ENCODE data around the gene INMT. TPM values are rescaled to one million over a fixed set of nuclear protein-coding genes. Genes with fewer than 3 reads are reported as not detected.
A peak's percentile ranks its signal among the peaks of the same experiment; 100 is the strongest.

Gene INMT
- total RNA-seq, 4 donors from 2014 or later: 113 to 192 (median 174) TPM

- DNase-seq (ENCODE audit: extremely low spot score): no peak
- Histone ChIP-seq H3K4me3 (no peak overlapping the region), H3K27ac (replicated peaks in 1 of 4) (no peak overlapping the region), H3K9me3 (no peaks in the 10 kb centered on the region), H3K4me1 (peaks cover 5 to 12% (median 8%) of the 10 kb centered on the region in 4 donors), H3K27me3 (no peaks in the 10 kb centered on the region), H3K36me3 (no peaks in the 10 kb centered on the region)
- intact Hi-C loops (cut with DNase I): loop anchor here (2.0 to 5.0 kb wide), 3 partner anchors 58 to 232 kb away; partner anchors contain the start of gene CRHR2
- 40% methylated on average over 11 of the region's 14 CpGs for WGBS
- no peak for TF ChIP-seq EP300 (IDR thresholded peaks at IDR 0.05)
- TF ChIP-seq CTCF (IDR thresholded peaks at IDR 0.05): peak; percentile 95 to 100 (median 98)
- TF ChIP-seq POLR2AphosphoS5 (IDR thresholded peaks at IDR 0.05): peak in 1 of 2 donors; percentile 45
These were observed 11.3 kb upstream of the INMT start for GRCh38 chr7:30740417-30741181.

GRCh38 chr7:30741289-30741688 lies 10.6 kb upstream of the INMT start:
- WGBS: 91% methylated on average over 8 of the region's 8 CpGs
- TF ChIP-seq EP300 (IDR thresholded peaks at IDR 0.05) (no peak), POLR2AphosphoS5 (IDR thresholded peaks at IDR 0.05) (no peak), POLR2A (IDR thresholded peaks at IDR 0.05; ENCODE audit: low read depth) (no peak), CTCF (IDR thresholded peaks at IDR 0.05) (no peak)
- Histone ChIP-seq H3K27me3 (no peaks in the 10 kb centered on the region), H3K9me3 (no peaks in the 10 kb centered on the region), H3K27ac (replicated peaks in 1 of 4) (no peak overlapping the region), H3K36me3 (no peaks in the 10 kb centered on the region), H3K4me3 (no peak overlapping the region), H3K4me1 (peaks cover 5 to 15% (median 8%) of the 10 kb centered on the region in 4 donors)
- intact Hi-C loops (cut with DNase I): loop anchor here (2.0 to 5.0 kb wide), 3 partner anchors 58 to 231 kb away; partner anchors contain the start of gene CRHR2
- no peak for DNase-seq (ENCODE audit: extremely low spot score)

DNA sequence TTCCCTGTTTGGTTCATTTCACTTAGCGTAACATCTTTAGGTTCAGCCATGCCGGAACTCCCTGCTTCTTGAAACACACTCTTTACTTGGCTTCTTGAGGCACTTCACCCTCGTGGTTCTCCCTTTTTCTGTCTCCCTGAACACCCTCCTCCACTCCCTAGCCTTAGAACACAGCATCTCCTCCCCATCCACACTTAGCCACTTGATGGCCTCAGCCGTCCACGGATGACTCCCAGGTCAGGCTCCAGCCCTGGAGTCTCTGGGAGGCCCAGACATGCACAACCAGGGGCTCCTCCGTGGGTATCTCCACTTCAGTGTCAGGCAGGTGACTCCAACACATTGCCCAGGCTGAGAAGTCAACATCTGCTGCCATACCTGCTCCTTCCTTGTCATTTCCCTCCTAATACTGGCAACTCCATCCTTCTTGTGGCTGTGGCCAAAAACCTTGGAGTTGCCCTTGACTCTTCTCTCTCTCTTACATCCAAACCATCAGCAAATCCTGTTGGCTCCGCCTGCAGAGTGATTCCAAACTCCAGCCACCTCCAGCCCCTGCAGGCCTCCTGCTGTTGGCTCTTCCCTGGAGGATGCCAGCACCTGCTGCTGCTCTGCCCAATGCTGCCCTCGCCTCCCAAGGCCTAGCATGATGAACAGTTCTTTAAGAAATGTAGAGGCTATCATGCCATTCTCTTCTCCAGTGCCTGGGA lies 8.4 kb upstream of the INMT start:
- Histone ChIP-seq H3K27me3 (no peaks in the 10 kb centered on the region), H3K9me3 (no peaks in the 10 kb centered on the region), H3K27ac (replicated peaks in 1 of 4) (no peak overlapping the region), H3K4me1 (peaks cover 5 to 15% (median 8%) of the 10 kb centered on the region in 4 donors), H3K36me3 (no peaks in the 10 kb centered on the region), H3K4me3 (no peak overlapping the region)
- TF ChIP-seq POLR2A (IDR thresholded peaks at IDR 0.05; ENCODE audit: low read depth) (no peak), EP300 (IDR thresholded peaks at IDR 0.05) (no peak), CTCF (IDR thresholded peaks at IDR 0.05) (peak in 1 of 3 experiments; percentile 39), POLR2AphosphoS5 (IDR thresholded peaks at IDR 0.05) (no peak)
- intact Hi-C loops (cut with DNase I): loop anchor here (5.0 kb wide), 2 partner anchors 146 to 229 kb away; no protein-coding TSS in a partner anchor
- no peak for DNase-seq (ENCODE audit: extremely low spot score)
- WGBS: 72% methylated on average over 8 of the region's 8 CpGs

- intact Hi-C loops (cut with DNase I): loop anchor here (5.0 kb wide), 2 partner anchors 147 to 228 kb away; no protein-coding TSS in a partner anchor
- no peaks in the 10 kb centered on the region for H3K36me3 ChIP-seq
- no peak for DNase-seq (ENCODE audit: extremely low spot score)
- H3K4me3 ChIP-seq: no peak overlapping the region
- H3K4me1 ChIP-seq: peaks cover 5 to 15% (median 8%) of the 10 kb centered on the region in 4 donors
- WGBS: 96% methylated on average over 12 of the region's 12 CpGs
- H3K27me3 ChIP-seq: no peaks in the 10 kb centered on the region
- no peak for TF ChIP-seq POLR2AphosphoS5 (IDR thresholded peaks at IDR 0.05)
- TF ChIP-seq EP300 (IDR thresholded peaks at IDR 0.05): no peak
- TF ChIP-seq CTCF (IDR thresholded peaks at IDR 0.05): no peak
- no peak for TF ChIP-seq POLR2A (IDR thresholded peaks at IDR 0.05; ENCODE audit: low read depth)
- no peaks in the 10 kb centered on the region for H3K9me3 ChIP-seq
- no peak overlapping the region for H3K27ac ChIP-seq (replicated peaks in 1 of 4)
These were observed 7.9 kb upstream of the INMT start for GRCh38 chr7:30744075-30744417.
